Measurements from ENCODE around the gene ATG7. TPM values are rescaled to one million over a fixed set of nuclear protein-coding genes. Genes with fewer than 3 reads are reported as not detected.

The ATG7 gene
- total RNA-seq, 1 donor: 131 TPM

DNA sequence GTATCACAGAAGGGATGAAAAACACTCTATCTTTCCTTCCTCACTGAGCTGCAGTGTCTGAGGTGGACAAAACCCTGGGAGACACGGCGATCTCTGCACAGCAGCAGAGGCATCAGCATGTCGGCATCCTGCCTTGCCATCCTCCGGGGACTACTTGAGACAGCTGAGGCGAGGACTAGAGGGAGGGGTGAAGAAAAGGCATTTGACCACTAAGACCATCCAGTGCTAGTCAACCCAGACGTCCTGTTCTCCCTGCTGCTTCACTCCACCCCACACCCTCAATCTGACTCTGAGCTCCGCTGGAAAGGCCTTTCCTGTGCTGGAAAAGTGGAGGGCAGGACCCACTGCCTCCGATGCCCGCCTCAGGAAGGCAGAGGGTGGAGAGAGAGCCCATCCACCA lies 304.3 kb downstream of the ATG7 start:
- no peak for DNase-seq (ENCODE audit: low read depth)
- H3K4me3 ChIP-seq (ENCODE audit: low read depth, low read length): no peak overlapping the region
- TF ChIP-seq, protein P1, sequence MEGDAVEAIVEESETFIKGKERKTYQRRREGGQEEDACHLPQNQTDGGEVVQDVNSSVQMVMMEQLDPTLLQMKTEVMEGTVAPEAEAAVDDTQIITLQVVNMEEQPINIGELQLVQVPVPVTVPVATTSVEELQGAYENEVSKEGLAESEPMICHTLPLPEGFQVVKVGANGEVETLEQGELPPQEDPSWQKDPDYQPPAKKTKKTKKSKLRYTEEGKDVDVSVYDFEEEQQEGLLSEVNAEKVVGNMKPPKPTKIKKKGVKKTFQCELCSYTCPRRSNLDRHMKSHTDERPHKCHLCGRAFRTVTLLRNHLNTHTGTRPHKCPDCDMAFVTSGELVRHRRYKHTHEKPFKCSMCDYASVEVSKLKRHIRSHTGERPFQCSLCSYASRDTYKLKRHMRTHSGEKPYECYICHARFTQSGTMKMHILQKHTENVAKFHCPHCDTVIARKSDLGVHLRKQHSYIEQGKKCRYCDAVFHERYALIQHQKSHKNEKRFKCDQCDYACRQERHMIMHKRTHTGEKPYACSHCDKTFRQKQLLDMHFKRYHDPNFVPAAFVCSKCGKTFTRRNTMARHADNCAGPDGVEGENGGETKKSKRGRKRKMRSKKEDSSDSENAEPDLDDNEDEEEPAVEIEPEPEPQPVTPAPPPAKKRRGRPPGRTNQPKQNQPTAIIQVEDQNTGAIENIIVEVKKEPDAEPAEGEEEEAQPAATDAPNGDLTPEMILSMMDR (IDR thresholded peaks at IDR 0.05; ENCODE audit: insufficient read depth, low read depth, low read length): no peak

DNA sequence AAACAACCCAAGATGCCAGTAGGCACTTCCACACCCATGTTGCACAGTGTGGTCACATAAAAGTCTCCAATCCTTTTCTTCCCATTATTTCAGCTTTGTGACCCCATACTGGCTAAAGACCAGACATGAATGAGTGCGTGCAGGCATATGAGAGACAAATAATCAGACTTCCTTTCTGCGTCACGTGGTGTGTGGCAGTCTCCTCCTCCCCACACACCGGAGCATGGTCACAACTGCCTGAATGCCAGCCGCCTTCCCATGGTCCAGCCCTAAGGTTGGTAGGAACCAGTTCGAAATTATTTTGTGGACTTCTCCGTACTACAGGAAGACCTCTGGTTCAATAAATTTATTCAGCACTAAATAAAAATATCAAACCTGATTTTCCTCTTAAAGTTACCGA lies 306.0 kb downstream of the ATG7 start:
- TF ChIP-seq, protein P1 (IDR thresholded peaks at IDR 0.05; ENCODE audit: insufficient read depth, low read depth, low read length): no peak
- DNase-seq (ENCODE audit: low read depth): no peak
- H3K4me3 ChIP-seq (ENCODE audit: low read depth, low read length): no peak overlapping the region

DNA sequence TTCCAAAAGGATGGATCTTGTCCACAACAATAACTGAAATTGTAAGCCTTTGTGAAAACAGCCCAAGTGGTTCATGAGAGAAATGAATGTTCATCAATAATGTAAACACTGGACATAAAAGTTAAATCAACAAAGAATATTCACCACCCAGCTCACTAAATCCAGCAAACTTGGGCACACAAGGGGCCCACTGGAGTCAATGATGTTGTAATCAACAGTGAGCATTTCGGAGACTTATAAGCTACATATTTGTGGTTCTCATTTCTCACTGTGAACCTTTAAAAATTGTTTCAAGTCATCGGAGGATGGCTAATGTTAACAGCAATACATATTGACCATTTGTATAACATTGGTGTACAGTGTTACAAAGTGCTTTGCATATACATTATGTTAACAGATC lies 308.4 kb downstream of the ATG7 start:
- TF ChIP-seq, protein P1 (IDR thresholded peaks at IDR 0.05; ENCODE audit: insufficient read depth, low read depth, low read length): no peak
- H3K4me3 ChIP-seq (ENCODE audit: low read depth, low read length): no peak overlapping the region
- DNase-seq (ENCODE audit: low read depth): peak; percentile 58

DNA sequence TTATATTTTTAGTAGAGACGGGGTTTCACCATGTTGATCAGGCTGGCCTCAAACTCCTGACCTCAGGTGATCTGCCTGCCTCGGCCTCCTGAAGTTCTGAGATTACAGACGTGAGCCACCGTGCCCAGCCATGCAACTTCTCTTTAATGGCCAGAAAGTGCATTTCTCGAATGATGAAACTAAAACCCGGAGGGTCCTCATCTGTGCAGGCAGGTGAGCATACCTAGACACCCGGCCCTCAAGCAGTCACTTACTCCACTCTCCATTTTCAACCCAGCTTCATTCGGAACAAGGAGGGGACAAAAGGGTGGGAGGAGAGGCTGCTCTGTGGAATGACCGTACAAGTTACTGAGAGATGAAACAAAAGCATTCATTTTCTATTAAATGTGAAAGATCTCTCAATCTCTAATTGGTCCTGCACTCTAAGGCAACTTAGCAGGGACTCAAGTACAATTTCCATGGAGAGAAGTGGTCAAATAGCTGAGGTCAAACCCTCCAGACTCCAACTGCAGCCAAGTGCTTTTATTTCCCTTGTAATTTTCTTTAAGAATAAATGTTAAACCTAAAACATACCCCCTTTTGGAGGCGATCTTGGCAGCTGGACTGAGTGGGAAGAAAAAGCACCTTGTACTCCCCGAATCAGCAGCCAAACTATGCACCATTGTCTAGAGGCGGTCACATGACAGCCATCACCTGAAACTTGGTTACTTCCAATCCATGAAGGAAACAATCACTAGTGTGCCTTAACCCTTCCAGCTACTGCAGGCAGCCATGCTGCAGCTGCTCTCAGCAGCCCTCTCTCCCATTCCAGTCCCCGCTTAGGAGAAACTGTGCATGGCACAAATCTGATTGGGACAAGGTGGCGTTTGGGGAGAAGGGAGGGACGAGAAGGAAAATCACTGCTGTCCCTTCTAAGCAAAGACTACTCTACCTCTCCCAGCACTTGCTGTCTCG lies 309.3 kb downstream of the ATG7 start:
- no peak for DNase-seq (ENCODE audit: low read depth)
- TF ChIP-seq, protein P1 (IDR thresholded peaks at IDR 0.05; ENCODE audit: insufficient read depth, low read depth, low read length): no peak
- peak overlapping the region; percentile 53 for H3K4me3 ChIP-seq (ENCODE audit: low read depth, low read length)

DNA sequence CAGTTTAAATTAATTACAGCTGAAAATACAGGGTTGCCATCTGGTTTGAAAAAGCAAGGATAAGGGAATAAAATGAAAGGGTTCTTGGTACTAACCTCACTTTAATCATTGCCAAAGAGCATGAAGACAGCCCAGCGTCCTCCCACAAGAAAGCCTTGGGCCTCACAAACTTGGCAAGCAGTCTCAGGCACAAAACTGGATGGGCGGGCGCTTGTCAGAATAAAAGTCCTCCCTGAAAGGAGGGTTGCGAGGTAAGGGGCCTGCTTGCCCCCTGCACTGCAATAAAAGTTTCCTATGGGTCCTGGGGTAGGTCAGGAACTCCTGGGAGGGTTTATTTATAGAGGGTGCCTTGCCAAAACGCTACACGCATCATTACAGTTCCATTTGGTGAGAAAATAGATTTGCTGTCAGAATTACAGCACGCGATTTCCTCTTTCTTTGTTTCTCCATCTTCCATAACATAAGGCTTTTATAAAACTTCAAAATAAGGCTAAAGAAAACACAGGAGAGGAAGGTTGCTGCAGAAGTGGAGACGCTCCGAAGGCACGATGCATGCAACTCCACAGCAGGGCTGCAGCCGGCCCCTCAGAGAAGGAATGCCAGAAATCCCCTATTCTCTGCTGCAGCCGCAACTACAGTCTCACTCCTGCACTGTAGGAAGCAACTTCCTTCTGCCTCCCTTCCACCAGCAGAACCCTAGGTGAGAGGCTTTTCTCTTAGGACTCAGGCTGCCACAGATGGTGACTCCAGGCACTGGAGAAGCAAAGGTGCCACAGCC lies 310.2 kb downstream of the ATG7 start:
- TF ChIP-seq, protein P1 (IDR thresholded peaks at IDR 0.05; ENCODE audit: insufficient read depth, low read depth, low read length): no peak
- H3K4me3 ChIP-seq (ENCODE audit: low read depth, low read length): peak overlapping the region; percentile 53
- peak; percentile 87 for DNase-seq (ENCODE audit: low read depth)

DNA sequence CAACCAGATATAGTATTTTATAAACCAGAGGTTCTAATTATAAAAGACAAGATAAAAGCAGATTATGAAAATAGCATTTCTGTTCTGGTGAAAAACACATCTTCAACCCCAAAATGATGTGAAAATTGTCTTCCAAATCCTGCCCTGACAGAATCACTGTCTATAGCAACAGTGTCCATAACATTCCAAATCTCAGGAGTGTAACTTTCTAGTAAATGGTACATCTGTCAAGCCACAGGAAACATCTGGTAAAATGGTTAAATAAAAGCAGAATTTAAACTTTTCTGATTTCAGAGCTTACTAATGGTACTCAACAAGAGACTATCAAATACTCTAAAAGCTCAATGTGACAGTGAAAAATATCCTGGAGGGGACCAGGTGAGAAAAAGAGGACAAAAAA lies 311.0 kb downstream of the ATG7 start:
- TF ChIP-seq, protein P1 (IDR thresholded peaks at IDR 0.05; ENCODE audit: insufficient read depth, low read depth, low read length): no peak

More for the DNA sequence above, 311.0 kb downstream of the ATG7 start:
- H3K4me3 ChIP-seq (ENCODE audit: low read depth, low read length): no peak overlapping the region
- peak; percentile 34 for DNase-seq (ENCODE audit: low read depth)

Measured in fibroblast of villous mesenchyme (primary cell).